SK-N-SH treated with all-trans-retinoic acid at 6 μM for 48 hours (cell line): ENCODE data around the gene CYP27B1.

Experiments used
- CREB5 ChIP-seq: fragments of 250-450 bp; sonication (Bioruptor Pico); IDR thresholded peaks from 2 replicates; pipeline ENCODE4 v1.5.1; 2020; ENCODE audit warnings: low read depth, mild to moderate bottlenecking, moderate library complexity
- ISL1 ChIP-seq: fragments of 250-450 bp; sonication (Bioruptor Pico); IDR thresholded peaks from 2 replicates; pipeline ENCODE4 v2.1.2; 2022; ENCODE audit warnings: mild to moderate bottlenecking, moderate library complexity
- OSR1 ChIP-seq: fragments of 250-450 bp; sonication (Bioruptor Pico); IDR thresholded peaks from 2 replicates; pipeline ENCODE4 v1.8.0; 2022; ENCODE audit warnings: moderate library complexity, mild to moderate bottlenecking, inconsistent platforms
- PPARA ChIP-seq: fragments of 250-450 bp; sonication (Bioruptor Pico); IDR thresholded peaks from 2 replicates; pipeline ENCODE4 v1.5.0; 2020; ENCODE audit warnings: mild to moderate bottlenecking, borderline replicate concordance
- TOX ChIP-seq: fragments of 250-450 bp; sonication (Bioruptor Pico); IDR thresholded peaks from 2 replicates; pipeline ENCODE4 v1.8.0; 2021; ENCODE audit warnings: mild to moderate bottlenecking, moderate library complexity, borderline replicate concordance

GRCh38 chr12:57759360-57759980 is 7.4 kb downstream of the CYP27B1 start:
- no peak for TF ChIP-seq PPARA
- no peak for TF ChIP-seq CREB5 (CRISPR knock-in tag)
- no peak for TF ChIP-seq OSR1 (CRISPR knock-in tag)
- no peak for TF ChIP-seq TOX
- TF ChIP-seq ISL1 (CRISPR knock-in tag), result no peak
